ENCODE data around the gene CDCA5. TPM values are rescaled to one million over a fixed set of nuclear protein-coding genes. Genes with fewer than 3 reads are reported as not detected.

Gene CDCA5
- total RNA-seq, 1 experiment from 2014 or later = 94.8 TPM

DNA sequence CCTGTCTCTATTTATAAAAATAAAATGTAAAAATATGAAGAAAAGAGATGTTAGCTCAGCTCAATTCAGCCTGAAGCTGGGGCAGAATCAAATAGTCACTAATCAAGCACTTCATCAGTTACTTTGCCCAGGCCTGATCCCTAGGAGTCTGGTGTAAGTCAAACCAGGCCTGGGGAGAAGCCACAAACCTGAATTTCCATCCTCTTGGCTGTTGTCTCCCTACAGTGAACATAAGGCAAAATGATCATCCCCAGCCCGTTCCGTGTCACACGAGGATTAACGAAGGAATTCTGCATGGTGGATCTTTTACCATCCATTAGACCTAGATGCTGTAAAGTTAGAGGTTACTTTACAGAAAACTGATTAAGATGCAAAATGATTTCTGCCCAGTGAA, 19.0 kb downstream of the CDCA5 start:
- H2BK12ac ChIP-seq (ENCODE audit: insufficient read length, low read depth, low read length) = no peak overlapping the region
- no peak overlapping the region for H3K56ac ChIP-seq (ENCODE audit: insufficient read length, low read depth, low read length)
- H4K20me1 ChIP-seq (ENCODE audit: control insufficient read depth, insufficient read depth, insufficient read length) = no peaks in the 10 kb centered on the region
- no peak overlapping the region for H2BK15ac ChIP-seq (ENCODE audit: low read depth, low read length)
- no peak overlapping the region for H3K9ac ChIP-seq (ENCODE audit: extremely low read depth, insufficient read length, low read length)
- no peaks in the 10 kb centered on the region for H3K9me3 Mint-ChIP-seq
- H2BK20ac ChIP-seq (ENCODE audit: low read depth, low read length, poor library complexity, severe bottlenecking) = no peak overlapping the region
- H4K91ac ChIP-seq (ENCODE audit: insufficient read length, low read depth, low read length) = no peak overlapping the region
- peaks cover 25 to 34% of the 10 kb centered on the region in 2 experiments for H3K4me1 Mint-ChIP-seq
- no peaks in the 10 kb centered on the region for H3K36me3 Mint-ChIP-seq (ENCODE audit: insufficient read depth in 1 of 3, low read depth in 3 of 3)
- H3K14ac ChIP-seq (ENCODE audit: insufficient read depth, low read length) = no peak overlapping the region
- H2AK5ac ChIP-seq (ENCODE audit: insufficient read length, low read length) = no peak overlapping the region
- H3K27me3 ChIP-seq (ENCODE audit: insufficient read depth, low read length) = no peaks in the 10 kb centered on the region
- H4K8ac ChIP-seq (replicated peaks; ENCODE audit: insufficient read length, low read depth, low read length) = no peak overlapping the region
- no peaks in the 10 kb centered on the region for H3K79me1 ChIP-seq (ENCODE audit: insufficient read depth, low read depth, low read length, poor library complexity, severe bottlenecking)
- H3K27me3 Mint-ChIP-seq (ENCODE audit: low read depth) = peaks cover 3% of the 10 kb centered on the region
- no peak for TF ChIP-seq CTCF (conservative IDR thresholded peaks at IDR 0.05)
- no peak overlapping the region for H3K4me2 ChIP-seq (ENCODE audit: insufficient read depth, insufficient read length, low read length)
- no peak overlapping the region for H3K18ac ChIP-seq (ENCODE audit: insufficient read length, low read depth, low read length)
- H3K23me2 ChIP-seq (ENCODE audit: insufficient read length, low read depth, low read length, poor library complexity, severe bottlenecking) = no peaks in the 10 kb centered on the region
- no peak overlapping the region for H4K5ac ChIP-seq (ENCODE audit: insufficient read length, low read depth, low read length)
- no peak for DNase-seq
- H2BK5ac ChIP-seq (ENCODE audit: insufficient read length, low read length) = no peak overlapping the region
- no peak overlapping the region for H2BK120ac ChIP-seq (ENCODE audit: low read depth, low read length, poor library complexity, severe bottlenecking)
- H3K4ac ChIP-seq (ENCODE audit: low read depth, low read length) = no peak overlapping the region
- no CpG with 5 or more reads among the region's 4 CpGs for WGBS (ENCODE audit: extremely low coverage, insufficient read length, low lambda C conversion rate)
- no peak overlapping the region for H2AFZ ChIP-seq (ENCODE audit: low read length)
- no peaks in the 10 kb centered on the region for H3K9me3 ChIP-seq (ENCODE audit: control insufficient read depth, low read depth, low read length)
- peaks cover 6% of the 10 kb centered on the region; the same call in 1 of the 2 replicates for H3K4me1 ChIP-seq (ENCODE audit: insufficient read depth, low read length)
- H3K4me3 Mint-ChIP-seq = no peak overlapping the region
- no peak overlapping the region for H3K27ac ChIP-seq (ENCODE audit: insufficient read length, low read depth, low read length)
- H3T11ph ChIP-seq (ENCODE audit: low read length) = no peak overlapping the region
- no peak overlapping the region for H3K23ac ChIP-seq (ENCODE audit: insufficient read length, low read depth, low read length)
- no peaks in the 10 kb centered on the region for H3K79me2 ChIP-seq (ENCODE audit: insufficient read depth, low read length)
- H3K27ac Mint-ChIP-seq = no peak overlapping the region

Data from H9 (cell line).